Non-pigmented ciliary epithelial cell (primary cell): Measurements from ENCODE around the gene HOMER3.
A peak's percentile ranks its signal among the peaks of the same experiment; 100 is the strongest.
"Not testable (repeated sequence)": the region's sequence is repeated elsewhere in the genome, so short reads cannot be mapped to it uniquely, and the experiment has no call there.

Experiments used
- DNase-seq: peaks from one replicate; pipeline ENCODE4 v3.0.0-alpha.2; 2010; ENCODE audit warnings: low read depth

HOMER3 gene

DNA sequence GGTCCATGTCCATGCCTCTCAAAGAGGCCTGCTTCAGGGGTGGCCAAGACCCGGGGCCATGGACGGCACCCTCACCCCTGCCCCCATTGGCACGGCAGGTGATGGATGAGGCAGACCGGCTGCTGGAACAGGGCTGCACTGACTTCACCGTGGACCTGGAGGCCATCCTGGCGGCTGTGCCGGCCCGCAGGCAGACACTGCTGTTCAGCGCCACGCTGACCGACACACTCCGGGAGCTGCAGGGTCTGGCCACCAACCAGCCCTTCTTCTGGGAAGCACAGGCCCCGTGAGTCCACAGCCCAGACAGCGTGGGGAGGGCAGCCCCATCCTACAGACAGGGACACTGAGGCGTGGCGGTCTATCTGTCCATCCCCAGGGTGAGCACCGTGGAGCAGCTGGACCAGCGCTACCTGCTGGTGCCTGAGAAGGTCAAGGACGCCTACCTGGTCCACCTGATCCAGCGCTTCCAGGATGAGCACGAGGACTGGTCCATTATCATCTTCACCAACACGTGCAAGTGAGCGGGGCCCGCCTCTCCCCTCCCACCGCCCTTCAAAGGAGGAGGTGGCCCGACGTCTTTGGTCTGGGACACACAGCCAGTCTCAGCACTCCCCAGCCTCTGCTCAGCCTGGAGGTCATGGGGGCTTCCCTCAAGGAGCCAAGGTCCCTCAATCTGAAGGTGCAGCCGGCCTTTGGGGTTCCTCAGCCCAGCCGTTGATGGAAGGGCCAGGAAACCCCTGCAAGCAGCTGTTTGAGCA lies 18.6 kb downstream of the HOMER3 start:
- DNase-seq: no peak

GRCh38 chr19:18921593-18921992 lies 19.4 kb downstream of the HOMER3 start:
- no peak for DNase-seq

DNA sequence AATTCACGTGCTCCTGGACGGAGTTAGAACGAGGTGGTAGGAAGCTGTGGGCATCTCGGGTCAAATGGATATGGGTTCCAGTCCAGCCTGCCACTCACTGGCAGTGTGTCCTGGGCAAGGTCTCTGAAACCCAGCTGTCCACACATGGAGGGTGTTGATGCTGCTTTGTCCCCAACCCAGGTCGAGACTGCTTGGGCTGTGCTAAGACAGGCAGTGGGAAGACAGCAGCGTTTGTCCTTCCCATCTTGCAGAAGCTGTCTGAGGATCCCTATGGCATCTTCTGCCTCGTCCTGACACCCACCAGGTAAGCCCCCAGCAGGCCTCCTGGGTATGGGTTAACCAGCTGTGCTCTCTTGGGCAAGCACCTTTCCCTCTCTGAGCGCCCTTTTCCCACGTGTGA lies 20.6 kb downstream of the HOMER3 start:
- DNase-seq: no peak

GRCh38 chr19:18919900-18920214 lies 21.2 kb downstream of the HOMER3 start:
- DNase-seq: no peak

- DNase-seq: peak; percentile 99
These were observed 21.7 kb downstream of the HOMER3 start, which contains the start of the genes COPE and DDX49 for GRCh38 chr19:18919086-18919899. Gene COPE, minus strand, starts transcription at chr19:18919387. Its CDS starts 39 bp downstream, at chr19:18919348. Gene DDX49, plus strand, starts transcription at chr19:18919715. Its CDS starts 27 bp downstream, at chr19:18919742.

DNA sequence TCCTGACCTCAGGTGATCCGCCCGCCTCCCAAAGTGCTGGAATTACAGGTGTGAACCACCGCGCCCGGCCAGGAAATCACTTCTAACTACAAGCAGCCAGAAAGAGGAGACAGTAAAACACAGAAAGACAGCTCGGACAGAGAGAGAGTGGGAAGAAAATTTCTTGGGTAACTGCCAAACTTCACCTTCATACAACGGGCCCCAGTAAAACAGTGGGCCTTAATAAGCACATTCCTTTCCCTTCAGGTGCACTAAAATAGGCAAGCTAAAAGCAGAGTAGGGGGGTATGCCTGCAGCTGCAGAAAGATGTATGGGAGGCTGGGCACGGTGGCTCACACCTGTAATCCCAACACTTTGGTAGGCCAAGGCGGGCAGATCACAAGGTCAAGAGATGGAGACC lies 23.4 kb downstream of the HOMER3 start:
- not testable (repeated sequence) for DNase-seq

GRCh38 chr19:18915639-18916038 lies 25.4 kb downstream of the HOMER3 start:
- DNase-seq: no peak

DNA sequence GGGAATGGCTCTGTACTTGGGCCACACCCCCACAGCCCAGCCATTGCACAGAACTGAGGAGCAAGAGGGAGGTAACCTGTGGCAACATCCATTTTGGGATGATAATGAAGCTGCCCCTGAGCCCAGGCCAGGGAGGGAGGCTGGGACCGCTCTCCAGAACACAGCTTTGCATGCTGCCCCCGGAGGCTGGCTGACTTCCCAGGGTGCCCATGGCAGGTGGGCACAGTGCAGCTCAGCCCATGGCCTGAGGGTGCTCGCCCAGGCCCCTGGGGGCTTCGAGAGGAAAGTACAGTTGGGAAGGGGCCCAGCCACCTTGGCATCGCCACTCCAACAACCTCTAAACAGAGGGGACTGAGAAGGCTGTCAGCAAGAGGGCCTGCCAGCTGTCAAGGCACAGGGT lies 27.6 kb downstream of the HOMER3 start:
- DNase-seq: no peak

- no peak for DNase-seq
These were observed 28.1 kb downstream of the HOMER3 start for GRCh38 chr19:18912933-18913332.

DNA sequence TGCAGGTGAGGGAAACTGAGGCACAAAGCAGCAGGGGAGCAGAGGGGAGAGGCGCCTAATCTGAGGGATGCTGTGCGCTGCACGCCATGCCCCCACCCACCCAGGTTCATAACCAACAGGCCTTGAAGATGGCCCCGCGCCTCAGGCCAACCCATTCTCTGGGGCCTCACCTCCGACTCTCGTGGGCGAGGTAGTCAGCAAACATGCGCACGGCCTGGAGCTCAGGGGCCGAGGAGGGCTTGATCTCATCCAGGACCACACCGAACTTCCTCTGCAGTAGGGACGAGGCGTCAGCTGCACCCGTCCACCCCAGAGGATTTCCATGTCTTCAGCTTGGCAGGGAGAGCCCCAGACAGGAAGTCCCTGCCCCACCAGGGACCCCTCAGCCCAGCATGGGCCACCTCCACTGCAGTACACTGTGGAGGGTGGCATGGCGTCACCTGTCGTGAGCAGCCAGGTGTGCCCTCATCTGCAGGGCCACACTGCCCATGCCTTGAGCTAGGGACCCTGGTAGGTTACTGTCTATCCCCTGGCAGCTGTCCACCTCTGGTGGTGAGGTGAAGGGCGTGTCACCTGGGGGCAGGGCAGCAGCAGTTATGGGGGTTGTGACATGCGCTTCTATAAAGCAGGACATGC lies 30.1 kb downstream of the HOMER3 start:
- no peak for DNase-seq

GRCh38 chr19:18910010-18910409 lies 31.0 kb downstream of the HOMER3 start:
- DNase-seq: no peak

GRCh38 chr19:18908917-18909619 lies 31.9 kb downstream of the HOMER3 start:
- DNase-seq: no peak

DNA sequence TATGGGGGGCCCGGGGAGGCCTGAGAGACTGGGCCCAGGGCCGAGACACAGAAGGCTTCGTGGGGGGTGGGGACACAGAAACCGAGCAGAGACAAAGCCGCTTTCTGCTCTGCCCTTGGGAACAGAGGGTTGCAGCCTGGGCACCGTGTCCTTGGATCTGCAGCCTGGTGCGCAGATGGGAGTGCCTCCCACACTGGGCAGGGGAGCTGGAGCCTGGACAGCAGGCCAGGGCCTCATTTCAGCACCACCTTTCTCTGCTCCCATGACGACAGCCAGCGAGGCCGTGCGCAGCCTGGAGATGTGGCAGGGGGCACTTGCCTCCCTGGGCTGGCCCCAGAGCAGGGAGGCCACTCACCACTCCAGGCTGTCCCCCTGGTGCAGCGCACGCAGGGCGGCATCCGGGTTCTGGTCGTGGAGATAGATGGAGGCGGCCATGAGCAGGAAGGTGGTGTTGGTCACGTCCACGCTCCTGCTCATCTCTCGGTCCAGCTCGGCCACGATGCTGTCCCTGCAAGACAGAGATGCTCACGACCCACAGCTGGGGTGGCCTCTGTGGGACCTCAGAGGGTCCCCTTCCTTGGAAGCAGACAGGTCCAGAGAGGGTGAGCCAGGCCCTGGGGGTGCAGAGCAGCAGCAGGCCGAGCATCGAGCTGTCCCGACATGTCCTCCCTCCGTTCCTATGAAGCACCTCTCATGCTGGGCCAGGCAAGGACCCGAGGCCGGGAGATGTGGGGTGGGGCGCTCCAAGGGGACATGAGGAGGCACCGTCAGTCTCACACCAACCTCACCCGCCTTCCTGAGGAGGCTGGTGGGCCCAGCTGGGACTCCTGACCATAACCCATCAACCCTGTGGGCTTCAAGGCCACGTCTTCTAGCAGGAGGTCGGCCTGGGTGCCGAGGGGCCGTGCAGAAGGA lies 34.2 kb downstream of the HOMER3 start:
- no peak for DNase-seq

- DNase-seq: no peak
These were observed 35.3 kb downstream of the HOMER3 start for GRCh38 chr19:18905513-18906236.

- DNase-seq: no peak
These were observed 36.0 kb downstream of the HOMER3 start for GRCh38 chr19:18905058-18905456.

- DNase-seq: no peak
These were observed 36.5 kb downstream of the HOMER3 start for GRCh38 chr19:18904334-18905057.

DNA sequence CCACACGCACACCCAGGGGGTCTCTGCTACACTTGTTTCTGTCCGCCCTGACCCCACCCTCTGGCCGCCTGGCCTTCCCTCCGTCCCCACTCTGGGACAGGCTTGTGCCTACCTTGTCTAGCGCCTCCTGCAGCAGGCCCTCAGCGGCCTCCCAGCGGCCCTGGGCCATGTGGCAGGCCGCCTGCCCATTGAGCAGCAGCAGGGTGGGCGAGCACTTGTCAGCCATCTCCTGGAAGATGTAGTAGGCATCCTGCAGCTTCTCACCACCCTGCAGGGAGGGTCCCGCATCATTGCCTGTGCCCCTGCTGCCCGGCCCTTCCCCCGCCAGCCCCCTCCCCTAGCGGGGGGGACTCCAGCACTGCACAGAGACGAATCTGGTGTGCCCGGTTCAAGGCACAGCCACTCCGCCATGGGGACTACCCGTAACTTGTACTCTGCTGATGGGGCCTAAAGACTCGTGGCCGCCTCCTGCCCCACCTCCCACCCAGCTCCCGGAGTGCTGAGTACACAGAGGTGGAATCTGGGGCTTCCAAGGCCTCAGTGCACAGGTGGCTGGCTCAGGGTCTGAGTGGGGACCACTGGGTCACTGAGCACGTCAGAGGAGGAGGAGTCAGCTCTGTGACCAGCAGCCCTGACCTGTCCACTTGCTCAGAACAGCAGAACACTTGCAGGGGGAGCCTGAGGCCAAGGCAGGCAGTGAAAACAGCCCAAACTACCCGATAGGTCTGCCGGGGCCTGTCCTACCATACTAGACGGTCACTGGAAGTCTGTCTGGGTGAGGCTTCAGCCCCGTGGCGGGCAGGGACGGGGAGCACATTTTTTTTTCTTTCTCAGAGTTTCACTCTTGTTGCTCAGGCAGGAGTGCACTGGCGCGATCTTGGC lies 37.6 kb downstream of the HOMER3 start:
- DNase-seq: no peak

DNA sequence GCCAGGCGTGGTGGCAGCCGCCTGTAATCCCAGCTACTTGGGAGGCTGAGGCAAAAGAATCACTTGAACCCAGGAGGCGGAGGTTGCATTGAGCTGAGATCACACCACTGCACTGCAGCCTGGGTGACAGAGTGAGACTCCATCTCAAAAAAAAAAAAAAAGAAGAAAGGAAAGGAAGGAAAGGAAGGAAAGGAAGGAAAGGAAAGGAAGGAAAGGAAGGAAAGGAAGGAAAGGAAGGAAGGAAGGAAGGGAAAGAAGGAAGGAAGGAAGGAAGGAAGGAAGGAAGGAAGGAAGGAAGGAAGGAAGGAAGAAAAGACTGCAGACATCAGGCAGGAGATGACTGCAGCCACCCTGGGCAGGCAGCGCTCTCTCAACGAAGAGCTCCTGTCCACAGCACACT lies 38.5 kb downstream of the HOMER3 start:
- not testable (repeated sequence) for DNase-seq

- DNase-seq: no peak
These were observed 39.5 kb downstream of the HOMER3 start for GRCh38 chr19:18901491-18901890.
